ENCODE data around the gene ADCK2. TPM values are rescaled to one million over a fixed set of nuclear protein-coding genes. Genes with fewer than 3 reads are reported as not detected.

Gene ADCK2
- total RNA-seq, 1 donor from 2014 or later: 22.2 TPM

DNA sequence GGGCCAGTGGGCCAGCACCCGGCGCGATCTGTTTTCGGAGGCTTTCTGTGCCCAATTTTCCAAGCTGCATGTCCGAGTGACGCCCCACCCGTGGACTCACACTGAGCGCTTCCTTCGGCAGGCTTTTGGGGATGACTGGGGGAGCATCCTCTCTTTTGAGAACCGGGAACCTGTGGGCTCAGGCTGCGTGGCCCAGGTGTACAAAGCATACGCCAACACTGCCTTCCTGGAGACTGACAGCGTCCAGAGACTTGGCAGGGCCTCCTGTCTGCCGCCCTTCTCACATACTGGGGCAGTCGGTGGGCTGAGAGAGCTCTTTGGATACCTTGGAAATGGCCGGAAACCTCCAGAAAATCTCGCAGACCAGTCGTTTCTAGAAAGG lies 1.0 kb downstream of the ADCK2 start:
- intact Hi-C loops (cut with micrococcal nuclease): loop anchor here (1.0 to 10.0 kb wide), 4 partner anchors 23 to 881 kb away; partner anchors contain the start of genes AGK, MKRN1, MRPS33 and NDUFB2

DNA sequence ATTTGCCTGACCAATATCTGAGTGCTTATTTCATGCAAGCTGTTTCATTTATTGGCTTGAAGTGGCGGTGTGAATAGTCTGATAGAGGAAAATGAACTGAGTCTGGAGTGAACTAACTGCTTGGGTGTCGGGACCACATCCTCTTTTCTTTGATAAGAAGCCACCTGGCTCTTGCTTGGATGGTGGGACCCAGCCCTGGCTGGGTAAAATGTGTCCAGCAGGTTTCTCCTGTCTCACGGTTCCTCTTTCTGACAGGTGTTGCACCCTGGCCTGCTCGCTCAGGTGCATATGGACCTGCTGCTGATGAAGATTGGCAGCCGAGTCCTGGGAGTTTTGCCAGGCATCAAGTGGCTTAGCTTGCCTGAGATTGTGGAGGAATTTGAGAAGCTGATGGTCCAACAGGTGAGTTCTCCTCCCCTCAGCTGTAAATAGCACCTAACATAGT lies 1.6 kb downstream of the ADCK2 start:
- intact Hi-C loops (cut with micrococcal nuclease): loop anchor here (10.0 kb wide), 1 partner anchor 880 kb away; the partner anchor contains the start of gene AGK

DNA sequence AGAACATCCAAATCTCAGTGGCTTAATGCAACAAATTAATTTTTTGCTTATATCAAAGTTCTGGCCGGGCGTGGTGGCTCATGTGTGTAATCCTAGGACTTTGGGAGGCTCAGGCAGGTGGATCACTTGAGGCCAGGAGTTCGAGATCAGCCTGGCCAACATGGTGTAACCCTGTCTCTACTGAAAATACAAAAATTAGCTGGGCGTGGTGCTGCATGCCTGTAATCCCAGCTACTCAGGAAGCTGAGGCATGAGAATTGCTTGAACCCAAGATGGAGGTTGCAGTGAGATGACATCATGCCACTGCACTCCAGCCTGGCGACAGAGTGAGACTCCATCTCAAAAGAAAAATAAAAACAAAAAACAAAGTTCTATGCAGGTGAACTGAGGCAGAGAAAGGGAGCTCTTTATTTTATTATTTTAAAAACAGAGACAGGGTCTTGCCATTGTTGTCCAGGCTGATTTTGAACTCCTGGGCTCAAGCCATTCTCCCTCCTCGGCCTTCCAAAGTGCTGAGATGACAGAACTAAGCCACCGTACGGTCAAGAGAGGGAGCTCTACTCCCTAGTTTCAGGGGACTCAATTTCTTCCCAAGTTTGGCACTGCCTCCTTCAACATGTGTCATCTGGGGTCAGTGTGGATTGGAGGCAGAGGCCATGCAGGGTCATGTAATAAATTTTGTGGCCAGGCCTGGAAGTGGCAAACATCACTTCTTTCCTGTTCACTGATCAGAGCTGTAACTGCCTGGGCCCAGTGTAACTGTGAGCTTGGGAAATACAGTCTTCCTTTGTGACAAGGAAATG lies 2.4 kb downstream of the ADCK2 start:
- intact Hi-C loops (cut with micrococcal nuclease): loop anchor here (10.0 kb wide), 1 partner anchor 880 kb away; the partner anchor contains the start of gene AGK

DNA sequence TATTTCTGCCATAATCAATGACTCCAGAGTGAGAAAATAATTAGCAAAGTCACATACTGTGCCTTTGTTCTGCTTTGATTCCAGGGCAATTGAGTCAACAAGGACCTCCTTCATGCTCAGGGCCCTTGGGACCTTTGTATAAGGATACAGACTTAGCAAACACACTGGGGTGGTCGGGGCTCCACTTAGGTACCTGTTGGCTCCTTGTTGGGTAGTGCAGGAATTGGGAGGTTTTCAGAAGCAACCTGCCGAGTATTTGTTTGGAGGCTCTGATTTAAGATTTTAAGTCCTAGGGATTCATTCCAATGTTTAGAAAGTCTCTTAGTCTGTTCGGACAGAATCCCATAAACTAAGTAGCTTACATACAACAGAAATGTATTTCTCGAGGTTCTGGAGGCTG lies 3.0 kb downstream of the ADCK2 start:
- intact Hi-C loops (cut with micrococcal nuclease): loop anchor here (10.0 kb wide), 1 partner anchor 879 kb away; the partner anchor contains the start of gene AGK

DNA sequence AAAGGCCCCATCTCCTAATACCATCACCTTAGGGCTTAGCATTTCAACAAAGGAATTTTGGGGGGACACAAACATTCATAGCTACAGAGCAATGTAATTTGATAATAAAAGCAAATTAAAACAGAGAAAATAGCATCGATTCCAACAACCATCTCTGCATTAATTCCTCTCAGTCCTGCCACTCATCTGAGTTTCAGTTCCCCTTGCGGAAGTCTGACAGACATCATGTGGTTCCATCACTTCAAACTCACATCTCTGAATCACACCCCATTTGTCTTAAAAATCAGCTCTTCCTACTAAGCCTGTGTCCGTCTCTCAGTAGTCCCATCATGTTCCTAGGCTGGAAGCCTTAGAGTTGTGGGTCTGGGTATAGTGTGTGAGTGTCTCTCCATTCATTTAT lies 3.6 kb downstream of the ADCK2 start:
- intact Hi-C loops (cut with micrococcal nuclease): loop anchor here (10.0 kb wide), 1 partner anchor 878 kb away; the partner anchor contains the start of gene AGK

DNA sequence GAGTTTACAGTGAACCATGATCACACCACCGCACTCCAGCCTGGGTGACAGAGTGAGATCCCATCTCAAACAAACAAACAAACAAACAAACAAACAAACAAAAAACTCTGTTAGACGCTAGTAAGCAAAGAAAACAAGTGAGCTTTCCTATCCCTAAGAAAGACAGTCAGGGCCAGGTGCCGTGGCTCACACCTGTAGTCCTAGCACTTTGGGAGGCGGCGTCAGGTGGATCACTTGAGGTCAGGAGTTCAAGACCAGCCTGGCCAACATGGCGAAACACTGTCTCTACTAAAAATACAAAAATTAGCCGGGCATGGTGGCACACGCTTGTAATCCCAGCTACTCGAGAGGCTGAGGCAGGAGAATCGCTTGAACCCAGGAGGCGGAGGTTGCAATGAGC lies 4.2 kb downstream of the ADCK2 start:
- intact Hi-C loops (cut with micrococcal nuclease): loop anchor here (10.0 kb wide), 1 partner anchor 878 kb away; the partner anchor contains the start of gene AGK

DNA sequence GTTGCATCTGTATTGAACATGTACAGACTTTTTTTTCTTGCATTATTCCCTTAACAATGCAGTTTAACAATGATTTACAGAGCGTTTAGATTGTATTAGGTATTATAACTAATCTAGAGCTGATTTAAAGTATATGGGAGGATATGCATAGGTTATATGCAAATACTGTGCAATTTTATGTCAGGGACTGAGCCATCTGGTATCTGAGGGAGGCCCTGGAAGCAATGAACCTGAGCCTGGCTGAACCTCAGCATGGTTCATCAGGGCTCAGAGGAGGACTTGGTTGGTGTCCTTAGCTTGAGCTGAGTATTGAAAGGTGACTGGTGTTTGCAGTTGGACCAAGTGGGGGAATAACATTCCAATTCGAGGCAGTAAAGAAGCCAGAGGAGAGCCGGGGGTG lies 4.8 kb downstream of the ADCK2 start:
- intact Hi-C loops (cut with micrococcal nuclease): loop anchor here (10.0 kb wide), 1 partner anchor 877 kb away; the partner anchor contains the start of gene AGK

DNA sequence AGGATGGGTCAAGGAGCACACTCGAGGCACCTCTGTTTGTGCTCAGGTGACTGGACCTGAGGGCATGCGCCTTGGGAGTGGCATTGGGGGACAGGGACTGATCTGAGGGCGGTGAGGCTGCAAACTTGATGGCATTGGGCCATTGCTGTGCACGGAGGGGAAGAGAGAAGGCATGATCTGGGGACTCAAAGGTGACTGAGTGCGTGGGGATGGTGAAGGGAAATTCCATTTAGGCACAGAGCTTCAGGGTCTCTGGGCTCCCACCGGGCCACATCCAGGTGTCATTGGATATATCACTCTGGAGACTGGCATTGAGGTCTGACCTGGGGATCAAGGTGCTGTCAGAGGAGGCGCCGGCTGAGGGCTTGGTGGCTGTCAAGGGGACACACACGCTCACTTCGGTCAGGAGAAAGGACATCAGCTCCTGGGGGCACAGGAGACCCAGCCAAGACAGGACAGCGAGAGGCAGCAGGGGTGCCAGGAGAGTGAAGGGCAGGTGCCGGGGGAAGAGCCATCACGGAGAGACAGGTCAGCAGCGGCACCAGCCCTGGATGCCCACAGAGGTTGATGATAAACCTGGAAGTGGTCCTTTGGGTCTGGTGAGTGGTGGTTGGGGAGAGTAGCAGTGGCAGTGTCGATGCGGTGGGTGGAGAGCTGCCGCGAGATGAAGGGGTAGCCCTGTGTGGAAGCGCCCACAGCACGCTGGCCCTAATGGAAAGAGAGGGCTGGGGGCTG lies 5.5 kb downstream of the ADCK2 start:
- intact Hi-C loops (cut with micrococcal nuclease): loop anchor here (10.0 kb wide), 1 partner anchor 877 kb away; the partner anchor contains the start of gene AGK

DNA sequence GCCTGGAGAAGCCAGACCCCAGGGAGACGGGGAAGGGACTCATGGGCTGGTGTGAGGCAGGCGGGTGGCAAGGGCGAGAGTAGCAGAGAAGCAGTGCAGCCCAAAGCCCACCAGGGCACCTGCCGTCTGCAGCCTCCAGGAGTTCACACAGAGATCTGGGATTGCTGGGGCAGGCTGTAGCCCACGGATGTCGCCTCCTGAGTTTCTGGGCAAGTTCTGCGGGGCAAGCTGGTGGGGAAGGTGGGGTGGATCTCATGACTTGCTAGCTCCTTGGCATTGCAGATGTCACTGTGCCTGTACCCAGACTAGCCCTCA lies 6.0 kb downstream of the ADCK2 start:
- intact Hi-C loops (cut with micrococcal nuclease): loop anchor here (10.0 kb wide), 1 partner anchor 876 kb away; the partner anchor contains the start of gene AGK

DNA sequence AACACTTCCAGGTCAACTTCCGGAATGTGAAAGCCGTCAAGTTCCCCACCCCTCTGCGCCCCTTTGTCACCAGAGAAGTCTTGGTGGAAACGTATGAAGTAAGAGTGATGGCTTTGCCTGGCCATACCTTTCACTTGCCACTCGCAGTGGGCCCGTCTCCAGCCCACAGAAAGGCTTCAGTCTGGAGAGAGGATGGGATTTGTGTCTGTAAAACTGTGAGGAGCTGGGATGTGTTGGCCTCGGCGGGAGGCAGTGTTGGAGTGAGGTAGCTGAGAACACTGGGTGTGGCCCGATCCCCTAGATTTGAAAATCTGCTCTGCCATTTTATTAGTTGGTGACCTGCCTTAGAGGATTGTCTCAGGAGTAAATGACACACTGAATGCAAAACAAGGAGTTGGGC lies 6.4 kb downstream of the ADCK2 start:
- intact Hi-C loops (cut with micrococcal nuclease): loop anchor here (10.0 kb wide), 1 partner anchor 876 kb away; the partner anchor contains the start of gene AGK

DNA sequence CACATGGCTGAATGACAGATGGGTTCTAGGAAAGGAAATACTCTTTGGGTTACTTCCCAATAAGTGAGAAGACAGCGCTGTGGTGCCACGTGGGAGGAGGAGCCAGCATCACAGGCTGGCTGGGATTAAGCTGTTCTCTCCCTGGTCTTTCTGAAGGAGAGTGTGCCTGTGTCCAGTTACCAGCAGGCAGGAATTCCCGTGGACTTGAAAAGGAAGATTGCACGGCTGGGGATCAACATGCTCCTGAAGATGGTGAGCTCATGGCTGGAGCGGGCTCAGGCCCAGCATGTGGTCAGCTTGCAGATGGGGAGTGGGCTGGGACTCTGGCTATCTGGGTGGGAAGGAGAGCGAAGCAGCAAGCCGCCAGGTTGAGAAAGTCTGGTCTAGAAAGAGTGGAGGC lies 8.1 kb downstream of the ADCK2 start:
- intact Hi-C loops (cut with micrococcal nuclease): no loop called here

DNA sequence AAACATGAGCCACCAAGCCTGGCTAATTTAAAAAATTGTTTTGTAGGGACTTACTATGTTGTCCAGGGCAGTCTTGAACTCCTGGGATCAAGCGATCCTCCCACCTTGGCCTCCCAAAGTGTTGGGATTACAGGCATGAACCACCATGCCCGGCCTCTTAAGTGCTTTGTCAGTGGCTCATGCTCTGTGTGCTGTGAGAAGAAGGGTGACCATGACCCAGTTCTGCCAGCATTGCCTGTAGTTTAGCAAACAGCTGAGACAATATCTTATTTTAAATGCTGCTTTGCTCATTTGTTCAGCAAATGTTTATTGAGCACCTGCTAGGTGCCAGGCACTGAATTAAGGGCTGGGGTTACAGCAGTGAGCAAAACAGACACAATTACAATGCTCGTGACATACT lies 9.0 kb downstream of the ADCK2 start:
- intact Hi-C loops (cut with micrococcal nuclease): no loop called here

DNA sequence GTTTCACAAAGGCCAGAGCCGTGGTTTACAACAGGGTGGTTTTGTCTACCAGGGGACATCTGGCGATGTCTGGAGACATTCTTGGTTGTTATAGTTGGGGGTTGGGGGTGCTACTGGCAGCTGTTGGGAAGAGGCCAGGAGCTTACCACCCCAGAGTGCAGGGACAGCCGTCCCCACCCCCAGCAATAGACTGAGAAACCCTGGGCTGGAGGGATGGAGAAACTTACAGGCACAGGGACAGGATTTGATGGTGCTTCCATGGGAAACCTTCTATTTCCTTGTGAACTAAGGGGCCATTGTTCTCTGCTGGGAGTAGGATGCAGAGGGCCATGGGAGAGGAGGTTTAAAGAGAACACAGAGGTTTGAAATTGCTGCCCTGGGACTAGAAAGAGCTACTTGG lies 10.9 kb downstream of the ADCK2 start:
- intact Hi-C loops (cut with micrococcal nuclease): no loop called here

DNA sequence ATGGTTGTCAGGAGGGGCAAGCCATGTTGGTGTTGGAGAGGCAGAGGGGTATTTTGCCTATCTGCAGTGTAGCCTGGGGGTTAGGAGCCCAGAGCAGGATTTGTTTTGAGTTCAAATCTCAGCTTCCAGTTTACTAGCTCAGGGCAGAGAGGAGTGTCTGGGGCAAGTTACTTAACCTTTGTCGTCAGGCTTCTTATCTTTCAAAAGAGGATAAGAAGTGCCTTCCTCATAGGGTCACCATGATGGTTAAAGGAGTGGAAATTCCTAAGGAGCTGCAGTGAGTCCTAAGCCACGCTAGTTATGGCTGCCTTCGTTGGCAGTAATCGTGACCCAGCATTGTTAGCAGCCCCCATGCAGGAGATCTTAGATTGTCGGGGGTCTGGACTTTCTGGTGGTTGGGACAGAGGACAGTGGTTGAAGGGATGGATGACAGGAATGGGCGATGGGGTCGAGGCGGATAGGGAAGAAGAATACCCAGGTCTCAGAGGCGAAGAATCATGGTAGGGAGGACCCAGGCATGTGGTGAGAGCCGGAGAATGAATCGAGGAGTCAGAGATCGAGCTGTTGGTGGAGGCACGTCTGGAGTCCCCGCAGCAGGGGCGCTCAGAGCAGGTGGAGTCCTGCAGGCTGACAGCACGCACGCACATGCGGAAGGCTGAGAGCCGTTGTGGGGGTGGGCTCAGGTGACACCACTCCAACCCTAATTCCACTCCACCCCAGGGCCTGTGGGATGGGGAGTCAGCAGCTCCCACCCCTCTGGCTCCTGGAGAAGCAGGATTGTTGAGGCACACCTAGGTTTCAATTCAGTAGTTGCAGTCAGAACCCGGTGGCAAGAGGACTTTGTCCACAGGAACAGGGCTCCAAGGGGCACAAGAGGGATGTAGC lies 11.6 kb downstream of the ADCK2 start:
- intact Hi-C loops (cut with micrococcal nuclease): no loop called here

DNA sequence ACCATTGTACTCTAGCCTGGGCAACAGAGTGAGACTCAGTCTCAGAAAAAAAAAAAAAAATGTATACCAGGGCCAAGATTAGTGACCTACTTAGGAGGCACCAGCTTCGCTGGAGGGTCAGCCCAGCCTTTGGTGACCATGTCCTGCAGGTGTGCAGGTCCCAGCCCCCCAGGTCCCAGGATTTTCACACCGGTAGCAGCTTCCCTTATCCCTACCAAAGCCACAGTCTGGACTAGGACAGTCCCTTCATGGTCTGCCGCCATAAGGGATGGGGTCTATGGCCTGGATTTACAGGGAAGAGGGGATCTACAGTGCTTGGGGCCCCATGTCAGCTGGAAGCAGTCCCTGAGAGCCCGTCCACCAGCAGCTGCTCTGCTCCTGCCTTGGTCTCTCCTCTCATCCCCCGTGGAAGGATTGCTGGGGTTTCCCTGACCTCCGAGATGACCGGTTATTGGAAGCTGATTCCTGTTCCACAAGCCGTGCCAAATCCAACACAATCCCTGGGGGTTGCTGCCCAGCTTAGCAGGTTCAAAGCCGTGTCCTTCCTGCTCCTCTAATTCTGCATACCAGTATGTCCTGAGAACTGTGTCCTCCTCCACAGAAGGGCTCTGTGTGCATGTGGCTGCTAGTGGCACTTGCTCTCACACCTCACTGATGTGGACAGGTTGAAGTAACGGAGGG lies 12.8 kb downstream of the ADCK2 start:
- intact Hi-C loops (cut with micrococcal nuclease): no loop called here

DNA sequence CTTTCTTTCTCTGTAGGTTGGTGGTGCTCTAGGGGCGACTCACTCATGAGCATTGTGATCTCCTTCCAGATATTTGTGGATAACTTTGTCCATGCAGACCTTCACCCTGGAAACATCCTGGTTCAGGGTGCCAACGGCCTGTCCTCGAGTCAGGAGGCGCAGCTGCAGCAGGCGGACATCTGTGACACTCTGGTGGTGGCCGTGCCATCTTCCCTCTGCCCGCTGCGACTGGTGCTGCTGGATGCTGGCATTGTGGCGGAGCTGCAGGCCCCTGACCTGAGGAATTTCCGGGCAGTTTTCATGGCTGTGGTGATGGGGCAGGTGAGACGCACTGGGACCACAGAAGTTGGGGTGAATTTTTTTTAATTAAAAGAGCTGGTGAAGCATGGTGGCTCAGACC lies 14.2 kb downstream of the ADCK2 start:
- intact Hi-C loops (cut with micrococcal nuclease): no loop called here

DNA sequence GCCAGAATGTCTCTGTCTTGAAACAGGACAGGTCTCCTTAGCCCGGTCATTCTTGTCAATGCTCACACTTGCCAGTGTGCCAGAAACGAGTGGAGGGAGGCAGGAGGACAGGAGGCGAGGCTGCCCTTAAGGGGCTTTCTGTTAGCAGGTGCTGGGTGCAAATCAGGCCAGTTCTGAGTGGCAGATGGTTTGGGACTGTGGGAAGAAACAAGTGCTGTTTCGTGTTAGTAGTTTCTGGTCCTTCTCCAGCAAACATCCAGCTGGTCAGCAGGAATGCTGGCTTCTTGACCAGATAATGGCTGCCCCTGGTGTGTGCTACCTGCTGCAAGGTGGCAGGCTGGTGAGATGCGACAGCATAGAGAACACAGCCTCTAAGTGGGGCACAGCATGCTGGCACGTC lies 15.6 kb downstream of the ADCK2 start:
- intact Hi-C loops (cut with micrococcal nuclease): no loop called here

DNA sequence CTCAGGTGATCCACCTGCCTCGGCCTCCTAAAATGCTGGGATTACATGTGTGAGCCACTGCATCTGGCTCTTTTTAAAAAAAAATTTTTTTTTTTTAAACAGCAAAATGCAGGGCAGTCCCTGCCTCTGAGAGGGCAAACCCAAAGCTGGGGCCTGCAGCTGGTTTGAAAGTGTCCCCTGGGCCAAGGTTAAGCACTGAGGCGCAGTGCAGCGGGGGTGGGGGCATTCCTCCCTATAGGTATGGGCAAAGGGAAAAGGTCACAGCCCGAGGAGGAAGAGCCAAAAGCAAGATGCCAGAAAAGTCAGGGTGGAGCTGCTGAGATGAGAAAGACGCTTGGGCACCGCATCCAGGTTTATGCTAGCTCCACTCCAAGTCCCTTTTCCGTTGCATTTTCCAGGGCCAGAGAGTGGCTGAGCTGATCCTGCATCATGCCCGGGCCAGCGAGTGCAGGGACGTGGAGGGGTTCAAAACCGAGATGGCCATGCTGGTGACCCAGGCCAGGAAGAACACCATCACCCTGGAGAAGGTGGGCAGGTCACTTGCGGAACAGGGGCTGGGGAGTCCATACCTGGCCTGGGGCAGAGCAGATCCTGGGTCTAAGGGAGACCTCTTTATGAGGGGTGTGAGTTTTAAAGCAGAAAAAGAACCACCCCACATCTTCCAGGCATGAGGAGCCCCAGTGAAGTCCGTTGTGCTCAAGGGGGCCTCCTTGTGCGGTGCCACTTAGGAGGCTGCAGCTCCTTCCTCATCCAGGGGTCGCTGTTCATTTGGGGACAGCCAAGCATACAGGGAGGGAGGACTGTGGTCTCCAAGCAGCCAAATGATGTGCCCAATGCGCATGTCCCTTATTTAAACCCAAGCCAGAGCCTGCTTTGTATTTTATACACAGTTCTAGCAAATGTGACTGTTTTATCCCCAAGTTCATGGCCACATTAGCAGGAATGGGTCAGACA lies 16.7 kb downstream of the ADCK2 start:
- intact Hi-C loops (cut with micrococcal nuclease): loop anchor here (10.0 kb wide), 1 partner anchor 1045 kb away; the partner anchor contains the start of gene SSBP1

DNA sequence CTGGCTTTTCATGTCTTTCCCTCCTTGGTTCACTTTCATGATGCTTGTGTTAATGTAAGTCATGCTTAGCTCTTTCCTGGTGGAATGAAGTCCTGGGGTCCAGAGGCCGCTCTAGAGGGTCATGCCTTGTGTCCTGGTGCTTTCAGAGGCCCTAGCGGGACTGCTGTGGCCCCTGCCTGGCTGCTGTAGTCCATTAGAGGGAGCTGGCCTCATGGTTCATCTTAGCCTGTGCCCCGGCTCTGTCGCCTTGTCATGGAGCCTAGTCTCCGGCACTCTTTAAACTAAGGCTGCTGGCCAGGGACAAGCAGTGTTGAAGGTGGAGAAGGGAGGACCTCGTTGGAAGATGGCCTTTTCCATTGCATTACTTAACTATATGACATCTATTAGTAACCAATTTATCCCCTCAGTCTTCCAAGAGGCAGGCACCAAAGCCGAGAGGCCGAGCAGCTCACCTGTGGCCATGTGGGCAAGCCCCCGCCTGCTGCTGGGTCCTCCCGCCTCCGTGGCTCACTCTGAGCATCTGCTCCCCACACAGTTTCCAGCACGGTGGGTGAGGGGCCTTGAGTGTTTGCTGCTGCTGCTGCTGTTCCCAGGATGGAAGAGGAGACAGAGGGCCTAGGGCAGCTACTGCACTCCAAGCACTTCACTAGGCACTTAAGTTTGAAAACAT lies 18.8 kb downstream of the ADCK2 start:
- intact Hi-C loops (cut with micrococcal nuclease): loop anchor here (10.0 kb wide), 1 partner anchor 1043 kb away; the partner anchor contains the start of gene SSBP1
